ACC112 (cell line): ENCODE measurements around the gene AURKA.
A peak's percentile ranks its signal among the peaks of the same experiment; 100 is the strongest.

Experiments
- H2AFZ ChIP-seq: fragments of 200-600 bp; sonication (generic); one replicate; pipeline ENCODE4 v1.6.0; 2017; ENCODE audit warnings: antibody characterized with exemption, low read length; ENCODE audit not compliant: unreplicated experiment
- H3K27ac ChIP-seq: fragments of 200-600 bp; sonication (generic); 2 replicates; pipeline ENCODE4 v1.5.1; 2014; ENCODE audit warnings: low read depth, mild to moderate bottlenecking, antibody characterized with exemption, low read length, moderate library complexity
- H3K27me3 ChIP-seq: fragments of 200-600 bp; sonication (generic); 2 replicates; pipeline ENCODE4 v1.6.1; 2014; ENCODE audit warnings: mild to moderate bottlenecking, antibody characterized with exemption, low read length, moderate library complexity, mixed read lengths; ENCODE audit not compliant: insufficient read depth
- H3K36me3 ChIP-seq: fragments of 200-600 bp; sonication (generic); 2 replicates; pipeline ENCODE4 v1.6.1; 2016; ENCODE audit warnings: mild to moderate bottlenecking, antibody characterized with exemption, low read length, moderate library complexity, mixed read lengths; ENCODE audit not compliant: insufficient read depth
- H3K4me1 ChIP-seq: fragments of 200-600 bp; sonication (generic); one replicate; pipeline ENCODE4 v1.6.1; 2016; ENCODE audit warnings: low read length, mixed read lengths; ENCODE audit not compliant: insufficient read depth, unreplicated experiment, control insufficient read depth
- H3K4me3 ChIP-seq: fragments of 200-600 bp; sonication (generic); 2 replicates; pipeline ENCODE4 v1.5.1; 2014; ENCODE audit warnings: mild to moderate bottlenecking, low read depth, low read length
- H3K79me2 ChIP-seq: fragments of 200-600 bp; sonication (generic); one replicate; pipeline ENCODE4 v1.6.0; 2016; ENCODE audit warnings: low read length; ENCODE audit not compliant: control insufficient read depth, unreplicated experiment, insufficient read depth

The AURKA gene

GRCh38 chr20:56392132-56392880 lies at the start of gene AURKA, which contains the start of gene CSTF1:
TSS of gene AURKA (minus strand) at chr20:56392215. CDS start at chr20:56388197, 4,018 bp downstream.
TSS of gene CSTF1 (plus strand) at chr20:56392645. CDS start at chr20:56395553, 2,908 bp downstream.
- Histone ChIP-seq H3K36me3 (peaks cover 19% of the 10 kb centered on the region), H3K4me3 (peak within 1 kb of the TSS; percentile 89), H3K4me1 (peaks cover 17% of the 10 kb centered on the region), H3K27me3 (no peaks in the 10 kb centered on the region), H3K79me2 (peaks cover 83% of the 10 kb centered on the region), H3K27ac (peak within 1 kb of the TSS; percentile 92), H2AFZ (peak within 1 kb of the TSS; percentile 83)

DNA sequence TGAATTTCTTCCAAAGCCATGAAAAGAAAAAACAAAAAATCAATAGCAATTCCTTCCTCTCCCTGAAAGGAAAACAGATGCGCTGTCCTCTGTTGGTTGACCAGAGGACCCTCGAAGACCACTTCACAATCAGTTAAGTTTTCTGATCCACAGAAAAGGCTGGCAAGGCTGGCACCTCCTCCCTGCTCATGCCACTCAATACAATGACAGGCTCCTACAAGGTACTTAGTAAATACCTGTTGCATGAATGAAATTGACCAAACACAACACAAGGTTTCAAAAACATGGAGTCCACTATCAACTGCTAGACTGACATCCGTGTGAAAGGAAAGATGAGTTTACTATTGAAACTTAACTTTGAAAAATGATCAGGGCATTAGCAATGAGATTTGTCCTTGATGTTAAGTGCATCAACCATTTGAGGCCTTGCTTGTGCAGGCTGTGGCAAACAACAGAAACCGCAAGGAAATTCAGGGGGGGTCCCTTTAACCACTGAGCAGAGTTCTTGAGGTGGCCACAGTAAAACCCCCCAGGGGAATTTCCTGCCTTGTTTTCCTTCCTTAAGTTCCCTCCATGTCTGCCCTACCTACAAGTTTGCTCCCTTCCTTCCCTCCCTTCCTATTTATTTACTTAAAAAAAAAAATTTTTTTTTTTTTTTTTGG lies 48.5 kb upstream of the AURKA start:
- H3K27me3 ChIP-seq = no peaks in the 10 kb centered on the region
- peak overlapping the region; percentile 67 for H3K27ac ChIP-seq
- no peaks in the 10 kb centered on the region for H3K36me3 ChIP-seq
- H2AFZ ChIP-seq = peak overlapping the region; percentile 39
- H3K4me3 ChIP-seq = no peak overlapping the region
- no peaks in the 10 kb centered on the region for H3K79me2 ChIP-seq
- H3K4me1 ChIP-seq = peaks cover 11% of the 10 kb centered on the region

GRCh38 chr20:56439771-56440291 lies 47.8 kb upstream of the AURKA start:
- H3K4me3 ChIP-seq = no peak overlapping the region
- no peaks in the 10 kb centered on the region for H3K27me3 ChIP-seq
- H2AFZ ChIP-seq = peak overlapping the region; percentile 39
- H3K79me2 ChIP-seq = no peaks in the 10 kb centered on the region
- no peaks in the 10 kb centered on the region for H3K36me3 ChIP-seq
- H3K4me1 ChIP-seq = peaks cover 11% of the 10 kb centered on the region
- peak overlapping the region; percentile 67 for H3K27ac ChIP-seq

DNA sequence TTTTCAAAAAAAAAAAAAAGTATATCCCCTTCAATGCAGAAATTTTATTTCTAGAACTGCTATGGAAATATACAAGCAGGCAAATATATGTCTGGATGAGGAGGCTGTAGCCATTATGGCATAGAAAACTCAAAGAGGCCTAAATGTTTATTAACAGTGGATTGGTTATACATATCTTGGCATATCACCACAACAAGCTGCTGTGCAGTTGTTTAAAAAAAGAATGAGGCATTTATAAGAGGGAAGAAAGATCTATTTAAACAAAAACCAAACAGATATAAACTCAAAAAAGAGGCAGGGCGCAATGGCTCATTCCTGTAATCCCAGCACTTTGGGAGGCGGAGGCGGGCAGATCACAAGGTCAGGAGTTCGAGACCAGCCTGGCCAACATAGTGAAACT lies 46.3 kb upstream of the AURKA start:
- no peaks in the 10 kb centered on the region for H3K79me2 ChIP-seq
- H3K4me3 ChIP-seq = no peak overlapping the region
- H3K36me3 ChIP-seq = no peaks in the 10 kb centered on the region
- no peak overlapping the region for H3K27ac ChIP-seq
- peaks cover 11% of the 10 kb centered on the region for H3K4me1 ChIP-seq
- no peaks in the 10 kb centered on the region for H3K27me3 ChIP-seq
- no peak overlapping the region for H2AFZ ChIP-seq

DNA sequence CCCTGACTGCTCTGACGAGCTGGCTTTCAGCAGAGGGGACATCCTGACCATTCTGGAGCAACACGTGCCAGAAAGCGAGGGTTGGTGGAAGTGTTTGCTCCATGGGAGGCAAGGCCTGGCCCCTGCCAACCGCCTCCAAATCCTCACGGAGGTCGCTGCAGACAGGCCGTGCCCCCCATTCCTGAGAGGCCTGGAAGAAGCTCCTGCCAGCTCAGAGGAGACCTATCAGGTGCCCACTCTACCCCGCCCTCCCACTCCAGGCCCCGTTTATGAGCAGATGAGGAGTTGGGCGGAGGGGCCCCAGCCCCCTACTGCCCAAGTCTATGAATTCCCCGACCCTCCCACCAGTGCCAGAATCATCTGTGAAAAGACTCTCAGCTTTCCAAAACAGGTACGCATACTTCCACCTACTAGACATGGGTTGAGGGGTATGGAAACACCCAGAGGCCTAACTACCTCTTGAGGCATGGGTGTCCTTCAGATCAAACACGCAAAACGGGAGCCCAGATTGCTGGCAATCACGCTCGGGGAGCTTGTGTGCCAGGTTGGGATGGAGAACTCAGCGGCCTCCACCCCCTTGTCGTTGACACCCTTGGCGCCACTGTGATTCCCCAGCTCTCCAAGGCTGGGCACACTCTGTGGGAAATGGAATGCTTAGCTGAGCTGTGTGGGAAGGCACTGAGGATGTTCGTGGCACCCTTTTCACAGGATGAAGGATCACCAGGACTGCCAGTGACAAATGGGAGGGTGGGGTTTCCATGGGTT lies 45.4 kb upstream of the AURKA start:
- H3K27ac ChIP-seq = no peak overlapping the region
- H3K36me3 ChIP-seq = no peaks in the 10 kb centered on the region
- H3K4me1 ChIP-seq = peaks cover 11% of the 10 kb centered on the region
- no peaks in the 10 kb centered on the region for H3K27me3 ChIP-seq
- no peak overlapping the region for H3K4me3 ChIP-seq
- no peak overlapping the region for H2AFZ ChIP-seq
- no peaks in the 10 kb centered on the region for H3K79me2 ChIP-seq

GRCh38 chr20:56433880-56434255 lies 41.9 kb upstream of the AURKA start:
- H3K36me3 ChIP-seq = no peaks in the 10 kb centered on the region
- H2AFZ ChIP-seq = peak overlapping the region; percentile 21
- H3K4me1 ChIP-seq = peaks cover 12% of the 10 kb centered on the region
- no peaks in the 10 kb centered on the region for H3K79me2 ChIP-seq
- no peaks in the 10 kb centered on the region for H3K27me3 ChIP-seq
- no peak overlapping the region for H3K4me3 ChIP-seq
- H3K27ac ChIP-seq = peak overlapping the region; percentile 33; the same call in 1 of the 2 replicates

DNA sequence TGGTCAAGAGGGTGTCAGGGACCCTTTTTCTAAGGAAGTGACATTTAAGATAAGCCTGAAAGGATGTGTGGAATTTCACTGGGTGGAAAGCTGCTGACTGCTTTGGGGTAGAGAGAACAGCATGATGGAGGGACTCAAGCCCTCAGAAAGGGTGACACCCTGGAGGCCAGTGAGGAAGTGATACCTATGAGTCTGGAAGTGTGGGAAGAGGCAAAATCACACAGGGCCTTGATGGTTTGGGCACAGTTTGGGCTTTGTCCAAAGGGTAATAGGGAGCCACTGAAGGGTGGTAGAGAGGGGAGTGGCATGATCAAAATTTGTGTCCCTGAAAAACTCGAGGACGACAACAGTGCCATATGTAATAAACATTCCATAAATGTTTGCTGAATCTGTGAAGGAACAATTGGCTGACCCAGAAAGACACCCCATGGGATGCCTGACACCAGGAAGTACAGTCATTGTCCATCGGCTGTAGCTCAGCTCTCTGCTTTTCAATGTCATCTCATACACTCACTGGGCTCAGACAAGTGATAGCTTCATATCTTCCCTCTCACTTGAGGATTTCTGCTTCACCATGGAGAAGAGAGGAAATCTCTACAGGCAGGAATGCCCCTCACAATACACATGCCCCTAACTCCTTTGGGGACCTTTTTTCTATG lies 41.3 kb upstream of the AURKA start:
- H3K27me3 ChIP-seq = no peaks in the 10 kb centered on the region
- no peaks in the 10 kb centered on the region for H3K79me2 ChIP-seq
- H3K4me3 ChIP-seq = no peak overlapping the region
- H3K27ac ChIP-seq = peak overlapping the region; percentile 33; the same call in 1 of the 2 replicates
- H3K36me3 ChIP-seq = no peaks in the 10 kb centered on the region
- peaks cover 15% of the 10 kb centered on the region for H3K4me1 ChIP-seq
- peak overlapping the region; percentile 21 for H2AFZ ChIP-seq

GRCh38 chr20:56431471-56431870 lies 39.5 kb upstream of the AURKA start:
- Histone ChIP-seq H3K27ac (no peak overlapping the region), H3K79me2 (no peaks in the 10 kb centered on the region), H3K4me3 (no peak overlapping the region), H3K4me1 (peaks cover 15% of the 10 kb centered on the region), H2AFZ (no peak overlapping the region), H3K27me3 (no peaks in the 10 kb centered on the region), H3K36me3 (no peaks in the 10 kb centered on the region)

DNA sequence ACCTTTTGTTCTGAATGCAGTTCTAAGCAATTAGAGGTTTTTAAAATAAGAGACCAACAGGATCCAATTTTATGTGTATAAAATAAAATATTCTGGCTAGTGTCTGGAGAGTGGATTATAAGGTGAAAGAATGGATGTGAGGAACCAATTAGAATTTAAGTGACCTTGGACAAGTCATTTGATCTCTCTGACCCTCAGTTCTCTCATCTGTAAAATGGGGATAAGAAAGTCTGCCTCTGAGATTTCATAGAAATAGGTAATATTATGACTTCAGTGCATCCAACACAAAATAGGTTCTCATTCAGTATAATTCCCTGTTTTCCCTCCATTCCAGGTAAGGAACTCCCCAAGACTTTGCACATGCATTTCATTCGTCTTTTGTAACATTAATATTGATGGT lies 38.9 kb upstream of the AURKA start:
- Histone ChIP-seq H3K4me3 (no peak overlapping the region), H2AFZ (no peak overlapping the region), H3K27ac (no peak overlapping the region), H3K36me3 (no peaks in the 10 kb centered on the region), H3K4me1 (peaks cover 15% of the 10 kb centered on the region), H3K79me2 (no peaks in the 10 kb centered on the region), H3K27me3 (no peaks in the 10 kb centered on the region)

GRCh38 chr20:56430461-56430860 lies 38.4 kb upstream of the AURKA start:
- Histone ChIP-seq H2AFZ (no peak overlapping the region), H3K4me3 (no peak overlapping the region), H3K36me3 (no peaks in the 10 kb centered on the region), H3K4me1 (peaks cover 15% of the 10 kb centered on the region), H3K27ac (no peak overlapping the region), H3K79me2 (no peaks in the 10 kb centered on the region), H3K27me3 (no peaks in the 10 kb centered on the region)
